Neural progenitor cell (in vitro differentiated cells): Measurements from ENCODE around the gene SMIM38.

Source experiments
- CTCF ChIP-seq: fragments of 200-600 bp; sonication (generic); IDR thresholded peaks from 2 replicates; pipeline ENCODE4 v1.5.1; 2017; ENCODE audit warnings: antibody characterized with exemption, mild to moderate bottlenecking
- EZH2 ChIP-seq: fragments of 200-600 bp; sonication (generic); IDR thresholded peaks from 2 replicates; pipeline ENCODE4 v1.6.1; 2017; ENCODE audit warnings: antibody characterized with exemption, mild to moderate bottlenecking, moderate library complexity
- EZH2phosphoT487 ChIP-seq: fragments of 200-600 bp; sonication (generic); IDR thresholded peaks from 2 replicates; pipeline ENCODE4 v1.6.1; 2017; ENCODE audit warnings: antibody characterized with exemption

GRCh38 chr11:69161117-69161407 lies 5.3 kb downstream of the SMIM38 start:
- TF ChIP-seq CTCF (no peak), EZH2 (no peak), EZH2phosphoT487 (no peak)
